ENCODE data around the gene CCDC148. TPM values are rescaled to one million over a fixed set of nuclear protein-coding genes. Genes with fewer than 3 reads are reported as not detected.

Gene CCDC148
- total RNA-seq, 2 donors from 2014 or later, result 2.7 to 5.0 TPM

- DNase-seq, result no peak
- H3K36me3 Mint-ChIP-seq (ENCODE audit: low read depth), result no peaks in the 10 kb centered on the region
Measured at GRCh38 chr2:158213773-158214172, 242.8 kb downstream of the CCDC148 start.

GRCh38 chr2:158212301-158212700, 244.3 kb downstream of the CCDC148 start:
- Histone ChIP-seq H3K27me3 (ENCODE audit: control insufficient read depth, insufficient read depth, low read length, poor library complexity, severe bottlenecking) (no peaks in the 10 kb centered on the region), H3K9ac (ENCODE audit: extremely low read depth, low read length, poor library complexity, severe bottlenecking) (no peak overlapping the region), H3K4me1 (ENCODE audit: control insufficient read depth, insufficient read depth, low read length) (no peaks in the 10 kb centered on the region), H3K27ac (ENCODE audit: low read depth, low read length) (no peak overlapping the region), H3K4me3 (ENCODE audit: low read length) (no peak overlapping the region), H3K9me3 (ENCODE audit: control insufficient read depth, low read length) (no peaks in the 10 kb centered on the region), H3K36me3 (ENCODE audit: control insufficient read depth, insufficient read depth, low read length) (no peaks in the 10 kb centered on the region)
- no peaks in the 10 kb centered on the region for H3K9me3 Mint-ChIP-seq
- H3K36me3 Mint-ChIP-seq (ENCODE audit: low read depth), result no peaks in the 10 kb centered on the region
- H3K27ac Mint-ChIP-seq, result no peak overlapping the region
- 82 to 100% methylated on average over 1 to 2 of the region's 2 CpGs for WGBS, 2 experiments (ENCODE audit: insufficient coverage in 1 of 2, insufficient read length in 1 of 2)
- no peaks in the 10 kb centered on the region for H3K27me3 Mint-ChIP-seq (ENCODE audit: insufficient read depth)
- TF ChIP-seq CTCF (conservative IDR thresholded peaks at IDR 0.05), result no peak
- no peak for DNase-seq
- H3K4me1 Mint-ChIP-seq, result no peaks in the 10 kb centered on the region
- no peak overlapping the region for H3K4me3 Mint-ChIP-seq

More at GRCh38 chr2:158213773-158214172, 242.8 kb downstream of the CCDC148 start:
- H3K4me3 Mint-ChIP-seq, result no peak overlapping the region
- no peaks in the 10 kb centered on the region for H3K27me3 ChIP-seq (ENCODE audit: control insufficient read depth, insufficient read depth, low read length, poor library complexity, severe bottlenecking)
- no peak for TF ChIP-seq CTCF (conservative IDR thresholded peaks at IDR 0.05)
- H3K9ac ChIP-seq (ENCODE audit: extremely low read depth, low read length, poor library complexity, severe bottlenecking), result no peak overlapping the region
- H3K27ac ChIP-seq (ENCODE audit: low read depth, low read length), result no peak overlapping the region
- H3K27ac Mint-ChIP-seq, result no peak overlapping the region
- H3K36me3 ChIP-seq (ENCODE audit: control insufficient read depth, insufficient read depth, low read length), result no peaks in the 10 kb centered on the region
- H3K4me1 Mint-ChIP-seq, result no peaks in the 10 kb centered on the region
- H3K4me1 ChIP-seq (ENCODE audit: control insufficient read depth, insufficient read depth, low read length), result no peaks in the 10 kb centered on the region
- no peaks in the 10 kb centered on the region for H3K27me3 Mint-ChIP-seq (ENCODE audit: insufficient read depth)
- H3K4me3 ChIP-seq (ENCODE audit: low read length), result no peak overlapping the region
- WGBS, 2 experiments (ENCODE audit: insufficient coverage in 1 of 2, insufficient read length in 1 of 2), result 43 to 56% methylated on average over 1 to 2 of the region's 2 CpGs
- no peaks in the 10 kb centered on the region for H3K9me3 ChIP-seq (ENCODE audit: control insufficient read depth, low read length)
- no peaks in the 10 kb centered on the region for H3K9me3 Mint-ChIP-seq

- no peaks in the 10 kb centered on the region for H3K4me1 ChIP-seq (ENCODE audit: control insufficient read depth, insufficient read depth, low read length)
- WGBS, 2 experiments (ENCODE audit: insufficient coverage in 1 of 2, insufficient read length in 1 of 2), result 79 to 82% methylated on average over 2 of the region's 2 CpGs
- H3K9me3 ChIP-seq (ENCODE audit: control insufficient read depth, low read length), result no peaks in the 10 kb centered on the region
- no peaks in the 10 kb centered on the region for H3K36me3 ChIP-seq (ENCODE audit: control insufficient read depth, insufficient read depth, low read length)
- Mint-ChIP-seq H3K27me3 (ENCODE audit: insufficient read depth) (no peaks in the 10 kb centered on the region), H3K9me3 (no peaks in the 10 kb centered on the region), H3K4me3 (no peak overlapping the region), H3K36me3 (ENCODE audit: low read depth) (no peaks in the 10 kb centered on the region), H3K27ac (no peak overlapping the region), H3K4me1 (no peaks in the 10 kb centered on the region)
- H3K27ac ChIP-seq (ENCODE audit: low read depth, low read length), result no peak overlapping the region
- TF ChIP-seq CTCF (conservative IDR thresholded peaks at IDR 0.05), result no peak
- no peak overlapping the region for H3K9ac ChIP-seq (ENCODE audit: extremely low read depth, low read length, poor library complexity, severe bottlenecking)
- no peaks in the 10 kb centered on the region for H3K27me3 ChIP-seq (ENCODE audit: control insufficient read depth, insufficient read depth, low read length, poor library complexity, severe bottlenecking)
- H3K4me3 ChIP-seq (ENCODE audit: low read length), result no peak overlapping the region
- DNase-seq, result no peak
Measured at GRCh38 chr2:158211502-158211901, 245.1 kb downstream of the CCDC148 start.

All from endodermal cell (in vitro differentiated cells).